GM23338 (cell line): ENCODE results near the gene WRAP53.

Experiments used
- CTCF ChIP-seq, 2 experiments: fragments of 200-600 bp in 1 of 2; sonication (generic) in 1 of 2; conservative IDR thresholded peaks; 2 replicates each; pipeline versions ENCODE4 v1.5.1 to v1.6.1; 2016 to 2017; ENCODE audit warnings: antibody characterized with exemption in 2 of 2, low read depth in 2 of 2, mild to moderate bottlenecking in 2 of 2, moderate library complexity in 1 of 2
- EZH2 ChIP-seq: fragments of 200-600 bp; sonication (generic); IDR thresholded peaks from one replicate; pipeline ENCODE4 v1.8.0; 2017; ENCODE audit warnings: antibody characterized with exemption, mild to moderate bottlenecking, low read depth; ENCODE audit not compliant: unreplicated experiment
- EZH2phosphoT487 ChIP-seq: fragments of 200-600 bp; sonication (generic); IDR thresholded peaks from one replicate; pipeline ENCODE4 v1.8.1; 2018; ENCODE audit warnings: antibody characterized with exemption; ENCODE audit not compliant: unreplicated experiment
- POLR2AphosphoS5 ChIP-seq: IDR thresholded peaks from 2 replicates; pipeline ENCODE4 v1.6.1; 2016; ENCODE audit warnings: antibody characterized with exemption, low read depth

- TF ChIP-seq CTCF (conservative IDR thresholded peaks at IDR 0.05; ENCODE audit: low read depth in 2 of 2) (no peak), EZH2 (no peak), POLR2AphosphoS5 (no peak), EZH2phosphoT487 (no peak)
Observed at GRCh38 chr17:7717756-7718350, 29.6 kb downstream of the WRAP53 start.
